IPS-15b (cell line): ENCODE data around the gene RPA1.

Experiments
- H3K27me3 ChIP-seq: one replicate; pipeline ENCODE4 v1.6.1; 2013; ENCODE audit warnings: low read length; ENCODE audit not compliant: control insufficient read depth, insufficient read depth
- H3K36me3 ChIP-seq: one replicate; pipeline ENCODE4 v1.6.1; 2013; ENCODE audit warnings: low read length; ENCODE audit not compliant: control insufficient read depth, insufficient read depth
- H3K4me1 ChIP-seq: one replicate; pipeline ENCODE4 v1.6.1; 2013; ENCODE audit warnings: mild to moderate bottlenecking, low read length; ENCODE audit not compliant: control insufficient read depth, insufficient read depth
- H3K4me3 ChIP-seq: one replicate; pipeline ENCODE4 v1.5.1; 2013; ENCODE audit warnings: low read depth, low read length
- H3K9ac ChIP-seq: one replicate; pipeline ENCODE4 v1.6.1; 2013; ENCODE audit warnings: low read depth, mild to moderate bottlenecking, low read length
- H3K9me3 ChIP-seq: one replicate; pipeline ENCODE4 v1.6.1; 2013; ENCODE audit warnings: mild to moderate bottlenecking, low read length; ENCODE audit not compliant: control insufficient read depth, insufficient read depth

Gene RPA1

GRCh38 chr17:1865252-1866037 is 35.6 kb downstream of the RPA1 start:
- Histone ChIP-seq H3K4me3 (no peak overlapping the region), H3K36me3 (peaks cover 1% of the 10 kb centered on the region), H3K27me3 (no peaks in the 10 kb centered on the region), H3K9me3 (no peaks in the 10 kb centered on the region), H3K4me1 (no peaks in the 10 kb centered on the region), H3K9ac (no peak overlapping the region)

- H3K4me3 ChIP-seq: no peak overlapping the region
- no peak overlapping the region for H3K9ac ChIP-seq
- H3K36me3 ChIP-seq: peaks cover 2% of the 10 kb centered on the region
Observed at GRCh38 chr17:1867307-1867706, 37.5 kb downstream of the RPA1 start.

GRCh38 chr17:1868090-1868489 is 38.3 kb downstream of the RPA1 start:
- Histone ChIP-seq H3K27me3 (no peaks in the 10 kb centered on the region), H3K4me1 (no peaks in the 10 kb centered on the region), H3K36me3 (peaks cover 7% of the 10 kb centered on the region), H3K9ac (no peak overlapping the region), H3K9me3 (no peaks in the 10 kb centered on the region), H3K4me3 (no peak overlapping the region)

More at GRCh38 chr17:1867307-1867706, 37.5 kb downstream of the RPA1 start:
- Histone ChIP-seq H3K4me1 (no peaks in the 10 kb centered on the region), H3K9me3 (no peaks in the 10 kb centered on the region), H3K27me3 (no peaks in the 10 kb centered on the region)

- no peaks in the 10 kb centered on the region for H3K9me3 ChIP-seq
- no peaks in the 10 kb centered on the region for H3K4me1 ChIP-seq
- H3K36me3 ChIP-seq: peaks cover 13% of the 10 kb centered on the region
Observed at GRCh38 chr17:1870592-1870991, 40.8 kb downstream of the RPA1 start.

GRCh38 chr17:1871756-1872155 is 42.0 kb downstream of the RPA1 start:
- H3K9me3 ChIP-seq: no peaks in the 10 kb centered on the region
- no peak overlapping the region for H3K4me3 ChIP-seq
- H3K4me1 ChIP-seq: no peaks in the 10 kb centered on the region
- no peaks in the 10 kb centered on the region for H3K27me3 ChIP-seq
- H3K9ac ChIP-seq: no peak overlapping the region
- peaks cover 17% of the 10 kb centered on the region for H3K36me3 ChIP-seq

More at GRCh38 chr17:1870592-1870991, 40.8 kb downstream of the RPA1 start:
- no peaks in the 10 kb centered on the region for H3K27me3 ChIP-seq
- no peak overlapping the region for H3K9ac ChIP-seq
- no peak overlapping the region for H3K4me3 ChIP-seq

GRCh38 chr17:1872254-1872653 is 42.4 kb downstream of the RPA1 start:
- Histone ChIP-seq H3K4me3 (no peak overlapping the region), H3K27me3 (no peaks in the 10 kb centered on the region), H3K36me3 (peaks cover 21% of the 10 kb centered on the region), H3K9ac (no peak overlapping the region), H3K9me3 (no peaks in the 10 kb centered on the region), H3K4me1 (no peaks in the 10 kb centered on the region)

- H3K4me1 ChIP-seq: no peaks in the 10 kb centered on the region
- no peak overlapping the region for H3K9ac ChIP-seq
- peaks cover 22% of the 10 kb centered on the region for H3K36me3 ChIP-seq
Observed at GRCh38 chr17:1872976-1873375, 43.2 kb downstream of the RPA1 start.

GRCh38 chr17:1873418-1873817 is 43.6 kb downstream of the RPA1 start:
- H3K9ac ChIP-seq: no peak overlapping the region
- H3K27me3 ChIP-seq: no peaks in the 10 kb centered on the region
- H3K4me3 ChIP-seq: no peak overlapping the region
- H3K9me3 ChIP-seq: no peaks in the 10 kb centered on the region
- no peaks in the 10 kb centered on the region for H3K4me1 ChIP-seq
- peaks cover 22% of the 10 kb centered on the region for H3K36me3 ChIP-seq

More at GRCh38 chr17:1872976-1873375, 43.2 kb downstream of the RPA1 start:
- Histone ChIP-seq H3K27me3 (no peaks in the 10 kb centered on the region), H3K9me3 (no peaks in the 10 kb centered on the region), H3K4me3 (no peak overlapping the region)

GRCh38 chr17:1875597-1875996 is 45.8 kb downstream of the RPA1 start:
- H3K4me3 ChIP-seq: no peak overlapping the region
- no peaks in the 10 kb centered on the region for H3K27me3 ChIP-seq
- no peaks in the 10 kb centered on the region for H3K9me3 ChIP-seq
- H3K9ac ChIP-seq: no peak overlapping the region
- peaks cover 26% of the 10 kb centered on the region for H3K36me3 ChIP-seq
- no peaks in the 10 kb centered on the region for H3K4me1 ChIP-seq

- no peak overlapping the region for H3K4me3 ChIP-seq
- H3K9me3 ChIP-seq: no peaks in the 10 kb centered on the region
- no peaks in the 10 kb centered on the region for H3K27me3 ChIP-seq
- H3K36me3 ChIP-seq: peaks cover 24% of the 10 kb centered on the region
- no peaks in the 10 kb centered on the region for H3K4me1 ChIP-seq
- H3K9ac ChIP-seq: no peak overlapping the region
Observed at GRCh38 chr17:1878419-1879121, 48.8 kb downstream of the RPA1 start.

GRCh38 chr17:1880851-1881630 is 51.2 kb downstream of the RPA1 start:
- H3K9ac ChIP-seq: no peak overlapping the region

More at GRCh38 chr17:1880851-1881630, 51.2 kb downstream of the RPA1 start:
- no peaks in the 10 kb centered on the region for H3K9me3 ChIP-seq
- H3K4me1 ChIP-seq: no peaks in the 10 kb centered on the region
- H3K27me3 ChIP-seq: no peaks in the 10 kb centered on the region
- H3K4me3 ChIP-seq: no peak overlapping the region
- peaks cover 32% of the 10 kb centered on the region for H3K36me3 ChIP-seq
